HUES6 (cell line): Measurements from ENCODE around the gene ARL13B.
"Not testable (repeated sequence)": the region's sequence is repeated elsewhere in the genome, so short reads cannot be mapped to it uniquely, and the experiment has no call there.

Source experiments
- H3K27ac ChIP-seq: 2 replicates; pipeline ENCODE4 v1.7.0; 2013; ENCODE audit warnings: low read depth, mild to moderate bottlenecking, low read length, inconsistent platforms
- H3K27me3 ChIP-seq: 2 replicates; pipeline ENCODE4 v1.6.1; 2013; ENCODE audit warnings: low read length; ENCODE audit not compliant: control insufficient read depth, insufficient read depth
- H3K36me3 ChIP-seq: 2 replicates; pipeline ENCODE4 v1.6.1; 2013; ENCODE audit warnings: low read length; ENCODE audit not compliant: control insufficient read depth, insufficient read depth
- H3K4me1 ChIP-seq: 2 replicates; pipeline ENCODE4 v1.6.1; 2013; ENCODE audit warnings: low read length; ENCODE audit not compliant: control insufficient read depth, insufficient read depth
- H3K4me3 ChIP-seq: 2 replicates; pipeline ENCODE4 v1.5.1; 2013; ENCODE audit warnings: low read depth, low read length
- H3K9ac ChIP-seq: one replicate; pipeline ENCODE4 v1.6.1; 2013; ENCODE audit warnings: mild to moderate bottlenecking, low read length
- H3K9me3 ChIP-seq: 2 replicates; pipeline ENCODE4 v1.6.1; 2013; ENCODE audit warnings: low read depth, low read length; ENCODE audit not compliant: control insufficient read depth, insufficient read depth

Gene ARL13B

GRCh38 chr3:94076055-94076454 lies 96.1 kb downstream of the ARL13B start:
- no peak overlapping the region for H3K27ac ChIP-seq
- peaks cover 9% of the 10 kb centered on the region; the same call in 1 of the 2 replicates for H3K4me1 ChIP-seq
- H3K27me3 ChIP-seq, result no peaks in the 10 kb centered on the region
- no peak overlapping the region for H3K9ac ChIP-seq
- H3K4me3 ChIP-seq, result no peak overlapping the region
- H3K36me3 ChIP-seq, result peaks cover 5% of the 10 kb centered on the region
- no peaks in the 10 kb centered on the region; the same call in 1 of the 2 replicates for H3K9me3 ChIP-seq

- not testable (repeated sequence) for H3K4me3 ChIP-seq, H3K27ac ChIP-seq, H3K36me3 ChIP-seq, H3K9ac ChIP-seq, H3K4me1 ChIP-seq, H3K27me3 ChIP-seq, H3K9me3 ChIP-seq
Measured at GRCh38 chr3:94080552-94080951, 100.6 kb downstream of the ARL13B start.

GRCh38 chr3:94081884-94082283 lies 101.9 kb downstream of the ARL13B start:
- no peaks in the 10 kb centered on the region for H3K27me3 ChIP-seq
- no peak overlapping the region for H3K27ac ChIP-seq
- H3K9me3 ChIP-seq, result no peaks in the 10 kb centered on the region

GRCh38 chr3:94082391-94082937 lies 102.5 kb downstream of the ARL13B start:
- H3K27ac ChIP-seq, result no peak overlapping the region

More at GRCh38 chr3:94081884-94082283, 101.9 kb downstream of the ARL13B start:
- no peak overlapping the region for H3K4me3 ChIP-seq
- H3K36me3 ChIP-seq, result 0 out of 2 replicates have a peak, but pooled peaks cover 3% of the 10 kb centered on the region
- no peak overlapping the region for H3K9ac ChIP-seq
- H3K4me1 ChIP-seq, result peaks cover 9% of the 10 kb centered on the region; the same call in 1 of the 2 replicates

GRCh38 chr3:94083261-94083660 lies 103.3 kb downstream of the ARL13B start:
- Histone ChIP-seq H3K27me3 (no peaks in the 10 kb centered on the region), H3K27ac (no peak overlapping the region), H3K9me3 (no peaks in the 10 kb centered on the region), H3K9ac (no peak overlapping the region), H3K4me1 (peaks cover 9% of the 10 kb centered on the region; the same call in 1 of the 2 replicates), H3K36me3 (0 out of 2 replicates have a peak, but pooled peaks cover 3% of the 10 kb centered on the region), H3K4me3 (no peak overlapping the region)

More at GRCh38 chr3:94082391-94082937, 102.5 kb downstream of the ARL13B start:
- no peaks in the 10 kb centered on the region for H3K27me3 ChIP-seq
- 0 out of 2 replicates have a peak, but pooled peaks cover 3% of the 10 kb centered on the region for H3K36me3 ChIP-seq
- no peaks in the 10 kb centered on the region for H3K9me3 ChIP-seq
- no peak overlapping the region for H3K9ac ChIP-seq
- peaks cover 9% of the 10 kb centered on the region; the same call in 1 of the 2 replicates for H3K4me1 ChIP-seq
- H3K4me3 ChIP-seq, result no peak overlapping the region

GRCh38 chr3:94089126-94089525 lies 109.2 kb downstream of the ARL13B start:
- Histone ChIP-seq H3K27ac (no peak overlapping the region), H3K4me3 (no peak overlapping the region), H3K9ac (no peak overlapping the region), H3K4me1 (no peaks in the 10 kb centered on the region), H3K36me3 (peaks cover 3% of the 10 kb centered on the region; the same call in 1 of the 2 replicates), H3K27me3 (no peaks in the 10 kb centered on the region), H3K9me3 (no peaks in the 10 kb centered on the region)

- H3K9me3 ChIP-seq, result no peaks in the 10 kb centered on the region
- no peaks in the 10 kb centered on the region for H3K4me1 ChIP-seq
- H3K27ac ChIP-seq, result no peak overlapping the region
- H3K27me3 ChIP-seq, result no peaks in the 10 kb centered on the region
- H3K9ac ChIP-seq, result no peak overlapping the region
- H3K4me3 ChIP-seq, result no peak overlapping the region
- peaks cover 13% of the 10 kb centered on the region for H3K36me3 ChIP-seq
Measured at GRCh38 chr3:94092086-94092485, 112.1 kb downstream of the ARL13B start.

- Histone ChIP-seq H3K27me3 (no peaks in the 10 kb centered on the region), H3K9me3 (no peaks in the 10 kb centered on the region), H3K4me1 (no peaks in the 10 kb centered on the region), H3K4me3 (no peak overlapping the region), H3K27ac (no peak overlapping the region), H3K9ac (no peak overlapping the region), H3K36me3 (peaks cover 15% of the 10 kb centered on the region)
Measured at GRCh38 chr3:94093151-94093550, 113.2 kb downstream of the ARL13B start.

- Histone ChIP-seq H3K4me3 (no peak overlapping the region), H3K9me3 (no peaks in the 10 kb centered on the region), H3K36me3 (peaks cover 19% of the 10 kb centered on the region), H3K27ac (no peak overlapping the region), H3K4me1 (no peaks in the 10 kb centered on the region), H3K27me3 (no peaks in the 10 kb centered on the region), H3K9ac (no peak overlapping the region)
Measured at GRCh38 chr3:94095111-94095510, 115.2 kb downstream of the ARL13B start.

- no peaks in the 10 kb centered on the region for H3K27me3 ChIP-seq
- H3K4me3 ChIP-seq, result no peak overlapping the region
- no peak overlapping the region for H3K27ac ChIP-seq
- no peaks in the 10 kb centered on the region for H3K9me3 ChIP-seq
- H3K9ac ChIP-seq, result no peak overlapping the region
- H3K36me3 ChIP-seq, result peaks cover 19% of the 10 kb centered on the region
- H3K4me1 ChIP-seq, result no peaks in the 10 kb centered on the region
Measured at GRCh38 chr3:94098452-94098851, 118.5 kb downstream of the ARL13B start.

GRCh38 chr3:94099311-94099710 lies 119.4 kb downstream of the ARL13B start:
- Histone ChIP-seq H3K4me1 (no peaks in the 10 kb centered on the region), H3K27ac (no peak overlapping the region), H3K36me3 (peaks cover 19% of the 10 kb centered on the region), H3K27me3 (no peaks in the 10 kb centered on the region), H3K9me3 (no peaks in the 10 kb centered on the region), H3K9ac (no peak overlapping the region), H3K4me3 (no peak overlapping the region)
